NCI-H2029 treated with DMSO at 0.1 percent for 48 hours (cell line): ENCODE measurements around the gene NOP10.
"Not testable (repeated sequence)": the region's sequence is repeated elsewhere in the genome, so short reads cannot be mapped to it uniquely, and the experiment has no call there.

Experiments used
- DNase-seq: peaks from one replicate; lab custom pipeline; 2025; lab: John Stamatoyannopoulos, UW

Gene NOP10

GRCh38 chr15:34342737-34343575, at the start of gene NOP10, which contains the start of gene NUTM1:
NOP10 (minus strand) TSS chr15:34343136; CDS start chr15:34343073, 63 bp downstream.
NUTM1 (plus strand) TSS chr15:34343315; CDS start chr15:34343697, 382 bp downstream.
- DNase-seq, result peak; percentile 55

- not testable (repeated sequence) for DNase-seq
Measured at GRCh38 chr15:34389594-34390086, 46.7 kb upstream of the NOP10 start.

GRCh38 chr15:34381829-34382521, 39.0 kb upstream of the NOP10 start:
- not testable (repeated sequence) for DNase-seq

GRCh38 chr15:34380491-34380890, 37.6 kb upstream of the NOP10 start:
- DNase-seq, result not testable (repeated sequence)

GRCh38 chr15:34376856-34377255, 33.9 kb upstream of the NOP10 start:
- no peak for DNase-seq

- not testable (repeated sequence) for DNase-seq
Measured at GRCh38 chr15:34375541-34375940, 32.6 kb upstream of the NOP10 start.

- no peak for DNase-seq
Measured at GRCh38 chr15:34374816-34375215, 31.9 kb upstream of the NOP10 start.

- no peak for DNase-seq
Measured at GRCh38 chr15:34373951-34374350, 31.0 kb upstream of the NOP10 start.

GRCh38 chr15:34370643-34371042, 27.7 kb upstream of the NOP10 start:
- no peak for DNase-seq

- no peak for DNase-seq
Measured at GRCh38 chr15:34370129-34370528, 27.2 kb upstream of the NOP10 start.

- DNase-seq, result peak; percentile 3
Measured at GRCh38 chr15:34367101-34368081, 24.5 kb upstream of the NOP10 start, which contains the start of gene LPCAT4. LPCAT4 (minus strand) TSS chr15:34367196; CDS start chr15:34367100, 96 bp downstream.

GRCh38 chr15:34366271-34367065, 23.5 kb upstream of the NOP10 start:
- DNase-seq, result peak; percentile 1

GRCh38 chr15:34365836-34366235, 22.9 kb upstream of the NOP10 start:
- no peak for DNase-seq

- no peak for DNase-seq
Measured at GRCh38 chr15:34365091-34365825, 22.3 kb upstream of the NOP10 start.

- DNase-seq, result no peak
Measured at GRCh38 chr15:34364041-34364440, 21.1 kb upstream of the NOP10 start.

- DNase-seq, result no peak
Measured at GRCh38 chr15:34362047-34362773, 19.3 kb upstream of the NOP10 start.

GRCh38 chr15:34361278-34361677, 18.3 kb upstream of the NOP10 start:
- no peak for DNase-seq

GRCh38 chr15:34360298-34360697, 17.4 kb upstream of the NOP10 start:
- no peak for DNase-seq

GRCh38 chr15:34359416-34359815, 16.5 kb upstream of the NOP10 start:
- DNase-seq, result no peak
